Activated gamma-delta T cell (primary cell): ENCODE measurements around the gene IGLL5.
"Not testable (repeated sequence)": the region's sequence is repeated elsewhere in the genome, so short reads cannot be mapped to it uniquely, and the experiment has no call there.

Experiments
- DNase-seq: peaks from one replicate; lab custom pipeline; 2025; lab: John Stamatoyannopoulos, UW

The IGLL5 gene

GRCh38 chr22:22884010-22884887 lies 3.4 kb upstream of the IGLL5 start:
- DNase-seq: no peak

- no peak for DNase-seq
Observed at GRCh38 chr22:22884888-22885840, 2.5 kb upstream of the IGLL5 start.

GRCh38 chr22:22886546-22886945 lies 1.1 kb upstream of the IGLL5 start:
- no peak for DNase-seq

GRCh38 chr22:22888571-22889353 lies 1.1 kb downstream of the IGLL5 start:
- no peak for DNase-seq

- no peak for DNase-seq
Observed at GRCh38 chr22:22890085-22890484, 2.5 kb downstream of the IGLL5 start.

- DNase-seq: no peak
Observed at GRCh38 chr22:22891139-22891621, 3.6 kb downstream of the IGLL5 start.

GRCh38 chr22:22892096-22893052 lies 4.8 kb downstream of the IGLL5 start:
- DNase-seq: no peak

GRCh38 chr22:22893077-22893805 lies 5.6 kb downstream of the IGLL5 start:
- DNase-seq: no peak

- no peak for DNase-seq
Observed at GRCh38 chr22:22893891-22894739, 6.5 kb downstream of the IGLL5 start.

GRCh38 chr22:22894740-22895731 lies 7.4 kb downstream of the IGLL5 start:
- DNase-seq: no peak

- no peak for DNase-seq
Observed at GRCh38 chr22:22895776-22896445, 8.3 kb downstream of the IGLL5 start.

- DNase-seq: no peak
Observed at GRCh38 chr22:22896601-22897000, 9.0 kb downstream of the IGLL5 start.

GRCh38 chr22:22897091-22897490 lies 9.5 kb downstream of the IGLL5 start:
- DNase-seq: no peak

- DNase-seq: no peak
Observed at GRCh38 chr22:22897947-22898346, 10.3 kb downstream of the IGLL5 start.

GRCh38 chr22:22898411-22898950 lies 10.9 kb downstream of the IGLL5 start:
- DNase-seq: not testable (repeated sequence)

GRCh38 chr22:22899342-22900080 lies 11.9 kb downstream of the IGLL5 start:
- DNase-seq: not testable (repeated sequence)
